Measurements from ENCODE around the gene MAP3K5. TPM values are rescaled to one million over a fixed set of nuclear protein-coding genes. Genes with fewer than 3 reads are reported as not detected.

Gene MAP3K5
- total and polyA plus RNA-seq, 2 donors (not counting 3 experiments of a cell fraction or from before 2014, with no cell fraction given), result 1.5 to 7.0 TPM

DNA sequence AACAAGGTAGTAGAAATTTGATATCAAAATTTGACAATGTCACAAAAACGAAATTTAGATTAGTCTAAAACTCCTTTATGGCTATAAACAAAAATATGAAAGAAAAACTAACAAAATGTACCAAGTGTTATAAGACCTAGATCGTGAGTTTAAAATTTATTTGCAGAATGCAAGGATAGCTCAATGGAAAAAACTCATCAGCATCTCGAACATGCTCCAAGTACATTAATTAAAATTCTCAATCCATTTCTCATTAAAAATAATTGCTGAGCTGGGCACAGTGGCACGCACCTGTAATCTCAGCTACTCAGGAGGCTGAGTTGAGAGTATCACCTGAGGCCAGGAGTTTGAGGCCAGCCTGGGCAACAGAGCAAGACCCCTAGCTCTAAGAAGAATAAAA, 70.8 kb downstream of the MAP3K5 start:
- dilution Hi-C loops (cut with MboI; ENCODE audit: extremely low pct_ligation_motif_present, low sequenced_read_pairs), result no loop called here
- BruUV-seq (replicated peaks), result no TSS peak
- Histone ChIP-seq H4K20me1 (replicated peaks; ENCODE audit: control insufficient read depth, extremely low read depth, insufficient read depth, low read length) (no peaks in the 10 kb centered on the region), H3K9ac (replicated peaks; ENCODE audit: extremely low read depth, insufficient read depth, low read length) (no peak overlapping the region), H3K27me3 (ENCODE audit: control insufficient read depth in 2 of 2, insufficient read depth in 2 of 2, low read length in 2 of 2) (no peaks in the 10 kb centered on the region), H3K9me1 (replicated peaks; ENCODE audit: control insufficient read depth, extremely low read depth, insufficient read depth, low read length) (no peaks in the 10 kb centered on the region), H2AFZ (ENCODE audit: low read depth, low read length) (no peak overlapping the region), H3K27ac (ENCODE audit: insufficient read depth, low read depth, low read length) (no peak overlapping the region), H3K9me3 (replicated peaks; ENCODE audit: control insufficient read depth, insufficient read depth, low read length) (no peaks in the 10 kb centered on the region), H3K4me2 (ENCODE audit: insufficient read depth, low read length) (no peak overlapping the region), H3K4me1 (ENCODE audit: control insufficient read depth, extremely low read depth, insufficient read depth, low read length) (peaks cover 19% of the 10 kb centered on the region), H3K36me3 (ENCODE audit: control insufficient read depth in 2 of 2, extremely low read depth in 1 of 2, insufficient read depth in 2 of 2, low read length in 2 of 2) (no peaks in the 10 kb centered on the region), H3K79me2 (ENCODE audit: control insufficient read depth, insufficient read depth, low read length) (no peaks in the 10 kb centered on the region), H3K4me3 (replicated peaks in 1 of 3; ENCODE audit: insufficient read depth in 1 of 3, low read depth in 1 of 3, low read length in 3 of 3) (no peak overlapping the region)
- POLR2A ChIA-PET, result no interaction called here
- FAIRE-seq (no peak), DNase-seq (ENCODE audit: low read depth, low spot score) (no peak)
- intact Hi-C loops (cut with micrococcal nuclease), result no loop called here
- TF ChIP-seq, protein P1, sequence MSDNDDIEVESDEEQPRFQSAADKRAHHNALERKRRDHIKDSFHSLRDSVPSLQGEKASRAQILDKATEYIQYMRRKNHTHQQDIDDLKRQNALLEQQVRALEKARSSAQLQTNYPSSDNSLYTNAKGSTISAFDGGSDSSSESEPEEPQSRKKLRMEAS (IDR thresholded peaks at IDR 0.05; ENCODE audit: insufficient read depth, insufficient read length), result no peak
- TF ChIP-seq FOS (IDR thresholded peaks at IDR 0.05; ENCODE audit: borderline replicate concordance, insufficient read depth, low read length) (no peak), EZH2 (IDR thresholded peaks at IDR 0.05; ENCODE audit: borderline replicate concordance, low read depth, low read length, severe bottlenecking) (no peak), POLR2A (IDR thresholded peaks at IDR 0.05; ENCODE audit: low read depth, low read length) (no peak), MYC (IDR thresholded peaks at IDR 0.05; ENCODE audit: low read depth, low read length) (no peak), POLR2AphosphoS5 (IDR thresholded peaks at IDR 0.05; ENCODE audit: insufficient read depth, low read depth, low read length) (no peak)
- TF ChIP-seq, protein P2, sequence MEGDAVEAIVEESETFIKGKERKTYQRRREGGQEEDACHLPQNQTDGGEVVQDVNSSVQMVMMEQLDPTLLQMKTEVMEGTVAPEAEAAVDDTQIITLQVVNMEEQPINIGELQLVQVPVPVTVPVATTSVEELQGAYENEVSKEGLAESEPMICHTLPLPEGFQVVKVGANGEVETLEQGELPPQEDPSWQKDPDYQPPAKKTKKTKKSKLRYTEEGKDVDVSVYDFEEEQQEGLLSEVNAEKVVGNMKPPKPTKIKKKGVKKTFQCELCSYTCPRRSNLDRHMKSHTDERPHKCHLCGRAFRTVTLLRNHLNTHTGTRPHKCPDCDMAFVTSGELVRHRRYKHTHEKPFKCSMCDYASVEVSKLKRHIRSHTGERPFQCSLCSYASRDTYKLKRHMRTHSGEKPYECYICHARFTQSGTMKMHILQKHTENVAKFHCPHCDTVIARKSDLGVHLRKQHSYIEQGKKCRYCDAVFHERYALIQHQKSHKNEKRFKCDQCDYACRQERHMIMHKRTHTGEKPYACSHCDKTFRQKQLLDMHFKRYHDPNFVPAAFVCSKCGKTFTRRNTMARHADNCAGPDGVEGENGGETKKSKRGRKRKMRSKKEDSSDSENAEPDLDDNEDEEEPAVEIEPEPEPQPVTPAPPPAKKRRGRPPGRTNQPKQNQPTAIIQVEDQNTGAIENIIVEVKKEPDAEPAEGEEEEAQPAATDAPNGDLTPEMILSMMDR (IDR thresholded peaks at IDR 0.05; ENCODE audit: extremely low read depth in 1 of 2, insufficient read depth in 1 of 2, low read depth in 1 of 2, low read length in 2 of 2), result no peak
- CTCF ChIA-PET, result interaction anchor here (1.2 kb wide), 1 partner anchor 77 kb away, joined by 3 read pairs; no protein-coding TSS in a partner anchor

All from endothelial cell of umbilical vein (primary cell).